ENCODE results near the gene RNU2-1. TPM values are rescaled to one million over a fixed set of nuclear protein-coding genes. Genes with fewer than 3 reads are reported as not detected.

RNU2-1 gene
- total and polyA plus RNA-seq, 8 donors, result not detected

GRCh38 chr17:43219746-43220380 lies 13.9 kb downstream of the RNU2-1 start:
- Histone ChIP-seq H3K9me3 (no peaks in the 10 kb centered on the region), H3K4me1 (no peaks in the 10 kb centered on the region), H3K27me3 (no peaks in the 10 kb centered on the region), H3K36me3 (peaks cover 7 to 68% (median 51%) of the 10 kb centered on the region in 4 donors), H3K27ac (no peak overlapping the region), H3K4me3 (no peak overlapping the region)
- DNase-seq, result no peak
- 61 to 82% (median 72%) methylated on average over 8 of the region's 8 CpGs for WGBS, 5 donors
- intact Hi-C loops (cut with DNase I; ENCODE audit: low total_unique reads), result loop anchor here (10.0 kb wide), 1 partner anchor 115 kb away; no protein-coding TSS in a partner anchor
- TF ChIP-seq CTCF (IDR thresholded peaks at IDR 0.05) (no peak), POLR2AphosphoS5 (IDR thresholded peaks at IDR 0.05) (no peak), POLR2A (IDR thresholded peaks at IDR 0.05) (no peak), EP300 (IDR thresholded peaks at IDR 0.05) (no peak)

- H3K4me1 ChIP-seq, result peaks cover 0 to 2% (median 0%) of the 10 kb centered on the region in 4 donors
- H3K27ac ChIP-seq, result no peak overlapping the region
- H3K36me3 ChIP-seq, result peaks cover 7 to 59% (median 47%) of the 10 kb centered on the region in 4 donors
- 83 to 98% (median 90%) methylated on average over 2 of the region's 2 CpGs for WGBS, 5 donors
- H3K4me3 ChIP-seq, result no peak overlapping the region
- no peaks in the 10 kb centered on the region for H3K9me3 ChIP-seq
- intact Hi-C loops (cut with DNase I; ENCODE audit: low total_unique reads), result loop anchor here (10.0 kb wide), 1 partner anchor 114 kb away; no protein-coding TSS in a partner anchor
- no peaks in the 10 kb centered on the region for H3K27me3 ChIP-seq
- DNase-seq, result no peak
- TF ChIP-seq POLR2A (IDR thresholded peaks at IDR 0.05) (no peak), CTCF (IDR thresholded peaks at IDR 0.05) (no peak), EP300 (IDR thresholded peaks at IDR 0.05) (no peak), POLR2AphosphoS5 (IDR thresholded peaks at IDR 0.05) (no peak)
These were observed 14.8 kb downstream of the RNU2-1 start for GRCh38 chr17:43219001-43219400.

- DNase-seq, result no peak
- 92 to 96% (median 95%) methylated on average over 2 of the region's 2 CpGs for WGBS, 5 donors
- H3K4me1 ChIP-seq, result peaks cover 4 to 15% (median 12%) of the 10 kb centered on the region in 4 donors
- H3K27ac ChIP-seq, result no peak overlapping the region
- no peaks in the 10 kb centered on the region for H3K9me3 ChIP-seq
- intact Hi-C loops (cut with DNase I; ENCODE audit: low total_unique reads), result loop anchor here (10.0 kb wide), 1 partner anchor 113 kb away; no protein-coding TSS in a partner anchor
- no peak overlapping the region for H3K4me3 ChIP-seq
- TF ChIP-seq POLR2A (IDR thresholded peaks at IDR 0.05) (no peak), CTCF (IDR thresholded peaks at IDR 0.05) (no peak), EP300 (IDR thresholded peaks at IDR 0.05) (no peak)
- peaks cover 7 to 52% (median 40%) of the 10 kb centered on the region in 4 donors for H3K36me3 ChIP-seq
- no peaks in the 10 kb centered on the region for H3K27me3 ChIP-seq
These were observed 16.1 kb downstream of the RNU2-1 start for GRCh38 chr17:43217614-43218087.

GRCh38 chr17:43216762-43217613 lies 16.8 kb downstream of the RNU2-1 start:
- TF ChIP-seq POLR2AphosphoS5 (IDR thresholded peaks at IDR 0.05) (no peak), CTCF (IDR thresholded peaks at IDR 0.05) (no peak), POLR2A (IDR thresholded peaks at IDR 0.05) (no peak), EP300 (IDR thresholded peaks at IDR 0.05) (no peak)
- no peak overlapping the region for H3K4me3 ChIP-seq
- no peak for DNase-seq
- H3K9me3 ChIP-seq, result no peaks in the 10 kb centered on the region
- intact Hi-C loops (cut with DNase I; ENCODE audit: low total_unique reads), result loop anchor here (10.0 kb wide), 1 partner anchor 112 kb away; no protein-coding TSS in a partner anchor
- H3K27ac ChIP-seq, result no peak overlapping the region
- H3K27me3 ChIP-seq, result no peaks in the 10 kb centered on the region
- peaks cover 7 to 49% (median 37%) of the 10 kb centered on the region in 4 donors for H3K36me3 ChIP-seq
- peaks cover 9 to 22% (median 19%) of the 10 kb centered on the region in 4 donors for H3K4me1 ChIP-seq
- WGBS, 5 donors, result 86 to 98% (median 97%) methylated on average over 4 of the region's 4 CpGs

All from stomach (tissue), 9 donors.